EL (cell line): ENCODE results near the gene ATP5IF1.

Experiments used
- DNase-seq: peaks from one replicate; pipeline ENCODE4 v3.0.0-alpha.2; 2016

The ATP5IF1 gene

GRCh38 chr1:28239004-28239403 lies 3.1 kb downstream of the ATP5IF1 start:
- no peak for DNase-seq

GRCh38 chr1:28240024-28240423 lies 4.1 kb downstream of the ATP5IF1 start:
- DNase-seq: no peak

GRCh38 chr1:28241638-28242241 lies 5.8 kb downstream of the ATP5IF1 start:
- DNase-seq: no peak

- DNase-seq: no peak
Observed at GRCh38 chr1:28243685-28244311, 7.9 kb downstream of the ATP5IF1 start.

GRCh38 chr1:28244549-28245251 lies 8.8 kb downstream of the ATP5IF1 start:
- DNase-seq: no peak

GRCh38 chr1:28246427-28246832 lies 10.5 kb downstream of the ATP5IF1 start:
- DNase-seq: no peak

GRCh38 chr1:28247612-28248272 lies 11.8 kb downstream of the ATP5IF1 start:
- no peak for DNase-seq

GRCh38 chr1:28248273-28249012 lies 12.5 kb downstream of the ATP5IF1 start:
- DNase-seq: peak; percentile 84

- peak; percentile 78 for DNase-seq
Observed at GRCh38 chr1:28249013-28249865, 13.3 kb downstream of the ATP5IF1 start.

- no peak for DNase-seq
Observed at GRCh38 chr1:28249866-28250295, 14.0 kb downstream of the ATP5IF1 start.

- DNase-seq: no peak
Observed at GRCh38 chr1:28256197-28256827, 20.4 kb downstream of the ATP5IF1 start.

GRCh38 chr1:28257736-28258135 lies 21.8 kb downstream of the ATP5IF1 start:
- DNase-seq: no peak

- peak; percentile 42 for DNase-seq
Observed at GRCh38 chr1:28258628-28259251, 22.8 kb downstream of the ATP5IF1 start.

GRCh38 chr1:28259252-28259933 lies 23.5 kb downstream of the ATP5IF1 start, which contains the start of gene SESN2:
SESN2 (plus strand) TSS chr1:28259518; CDS start chr1:28259848, 330 bp downstream.
- peak; percentile 99 for DNase-seq

GRCh38 chr1:28259934-28260802 lies 24.2 kb downstream of the ATP5IF1 start:
- peak; percentile 85 for DNase-seq

GRCh38 chr1:28260803-28261174 lies 24.9 kb downstream of the ATP5IF1 start:
- no peak for DNase-seq

- no peak for DNase-seq
Observed at GRCh38 chr1:28264897-28265296, 29.0 kb downstream of the ATP5IF1 start.

GRCh38 chr1:28265577-28265976 lies 29.7 kb downstream of the ATP5IF1 start:
- DNase-seq: no peak

GRCh38 chr1:28266920-28267322 lies 31.0 kb downstream of the ATP5IF1 start:
- DNase-seq: no peak
